HG03520 (cell line): Measurements from ENCODE around the gene NPSR1.

Source experiments
- ATAC-seq: cut with Tn5 transposase; IDR thresholded peaks from one replicate; pipeline ENCODE4 v1.9.1; 2021; ENCODE audit warnings: mild to moderate bottlenecking, moderate library complexity; ENCODE audit not compliant: unreplicated experiment

Gene NPSR1

DNA sequence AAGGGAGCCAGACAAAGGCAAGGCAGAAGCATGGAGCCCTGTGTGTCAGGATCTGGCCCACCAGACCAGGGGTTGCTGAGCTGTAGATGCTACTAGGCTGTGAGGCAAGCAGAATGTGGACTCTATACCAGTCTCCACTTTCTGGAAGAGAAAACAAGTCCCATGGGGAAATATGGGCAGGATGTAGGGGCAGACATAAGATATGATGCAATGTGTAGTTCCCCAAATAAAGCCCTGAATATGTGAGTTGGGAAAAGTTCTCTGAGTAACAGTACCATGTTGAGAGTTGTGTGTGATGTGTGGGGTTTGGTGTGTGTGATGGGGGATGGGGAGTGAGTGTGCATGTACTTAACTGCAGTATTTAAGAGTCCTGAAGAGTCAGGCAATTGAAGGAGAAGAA is 62.3 kb downstream of the NPSR1 start:
- no peak for ATAC-seq

DNA sequence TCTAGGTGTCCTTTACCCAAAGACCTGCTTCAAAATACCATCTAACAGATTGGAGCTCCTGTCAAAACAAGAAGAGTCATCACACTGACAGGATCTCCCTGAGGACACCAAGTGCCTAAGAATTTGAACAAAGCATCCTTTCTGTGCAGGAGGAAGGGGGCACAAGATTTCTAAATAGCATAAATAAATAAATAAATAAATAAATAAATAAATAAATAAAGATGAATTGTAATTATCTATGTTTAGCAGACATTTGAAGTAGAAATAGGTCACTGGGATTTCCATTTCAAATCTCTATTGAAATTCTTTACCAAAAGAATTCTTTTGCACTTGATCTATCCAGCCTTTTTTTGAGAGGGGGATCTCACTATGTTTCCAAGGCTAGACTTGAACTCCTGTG is 65.3 kb downstream of the NPSR1 start:
- ATAC-seq = no peak

DNA sequence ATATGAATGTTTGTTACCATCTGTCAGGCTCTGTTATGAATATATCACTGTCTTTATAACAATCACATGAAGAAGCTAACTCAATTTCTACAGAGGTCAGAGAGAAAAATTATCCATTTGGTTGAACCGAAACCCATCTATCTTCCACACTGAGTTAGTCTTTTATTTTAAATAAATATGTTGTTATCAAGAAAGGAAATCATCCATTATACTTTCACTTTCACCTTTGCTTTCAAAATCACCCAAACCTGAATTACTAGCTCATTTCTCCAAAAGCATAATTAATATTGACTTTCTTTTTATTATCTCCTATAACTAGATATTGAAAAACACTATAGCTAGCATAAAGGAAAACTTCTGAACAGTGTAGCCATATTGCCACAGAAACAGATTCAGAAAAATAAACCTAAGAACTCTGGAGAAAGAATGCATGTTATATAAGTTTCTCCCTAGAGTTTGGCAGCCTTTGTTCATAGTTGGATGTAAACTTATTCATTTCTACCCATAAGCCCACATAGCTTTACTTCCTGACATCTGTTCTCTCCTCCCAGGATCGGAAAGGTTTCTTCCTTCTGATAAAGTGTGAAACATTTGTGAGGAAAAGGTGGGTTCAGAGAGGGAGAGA is 66.0 kb downstream of the NPSR1 start:
- ATAC-seq = no peak

DNA sequence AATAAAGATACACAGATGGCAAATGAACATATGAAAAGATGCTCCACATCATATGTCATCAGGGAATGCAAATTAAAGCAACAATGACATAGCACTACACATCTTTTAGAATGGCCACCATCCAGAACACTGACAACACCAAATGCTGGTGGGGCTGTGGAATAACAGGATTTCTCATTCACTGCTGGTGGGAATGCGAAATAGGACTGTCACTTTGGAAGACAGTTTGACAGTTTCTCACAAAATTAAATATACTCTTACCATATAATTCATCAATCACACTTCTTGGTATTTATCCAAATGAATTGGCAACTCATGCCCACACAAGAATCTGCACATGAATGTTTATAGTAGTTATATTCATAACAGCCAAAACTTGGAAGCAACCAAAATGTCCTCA is 68.2 kb downstream of the NPSR1 start:
- ATAC-seq = no peak

DNA sequence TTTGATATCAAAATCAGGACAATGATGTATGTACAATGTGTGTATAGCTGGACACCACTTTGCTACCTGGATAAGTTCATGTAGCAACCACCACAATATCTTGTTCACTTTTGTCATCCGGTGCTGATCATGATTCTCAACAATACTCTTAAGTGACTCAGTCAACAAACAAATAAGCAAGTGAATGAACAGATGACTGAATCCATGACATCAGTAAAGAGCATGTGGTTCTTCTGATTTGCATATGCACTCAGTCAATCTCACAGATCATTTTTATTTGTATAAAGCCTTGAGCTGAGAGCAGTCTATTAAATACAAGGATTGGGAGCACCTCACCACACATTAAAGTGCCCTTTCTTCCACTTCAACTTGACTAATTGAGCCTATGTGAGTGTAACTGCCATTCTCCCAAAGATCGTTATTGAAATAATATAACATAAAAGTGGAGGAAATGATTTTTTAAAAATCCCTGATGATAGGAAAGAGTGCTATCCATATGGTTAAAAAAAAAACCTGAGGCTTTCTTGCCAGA is 69.5 kb downstream of the NPSR1 start:
- ATAC-seq = no peak

DNA sequence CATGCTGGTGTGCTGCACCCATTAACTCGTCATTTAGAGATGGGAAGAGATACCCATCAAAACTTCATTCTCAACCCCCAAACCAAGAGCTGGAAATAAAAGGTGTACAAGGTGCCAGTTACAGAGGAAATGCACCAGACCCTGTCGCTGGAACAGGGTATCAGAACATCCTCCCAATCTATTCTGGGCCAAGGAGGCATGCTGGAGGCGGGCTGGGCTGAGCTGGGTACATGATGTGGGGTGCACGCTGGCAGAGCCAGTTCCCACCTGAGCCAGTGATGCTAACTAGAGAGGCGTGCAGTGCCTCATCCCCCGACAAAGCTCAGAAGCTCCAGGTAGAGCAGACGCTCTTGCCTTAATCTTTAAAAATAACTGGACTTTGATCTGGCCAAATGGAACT is 70.1 kb downstream of the NPSR1 start:
- no peak for ATAC-seq

DNA sequence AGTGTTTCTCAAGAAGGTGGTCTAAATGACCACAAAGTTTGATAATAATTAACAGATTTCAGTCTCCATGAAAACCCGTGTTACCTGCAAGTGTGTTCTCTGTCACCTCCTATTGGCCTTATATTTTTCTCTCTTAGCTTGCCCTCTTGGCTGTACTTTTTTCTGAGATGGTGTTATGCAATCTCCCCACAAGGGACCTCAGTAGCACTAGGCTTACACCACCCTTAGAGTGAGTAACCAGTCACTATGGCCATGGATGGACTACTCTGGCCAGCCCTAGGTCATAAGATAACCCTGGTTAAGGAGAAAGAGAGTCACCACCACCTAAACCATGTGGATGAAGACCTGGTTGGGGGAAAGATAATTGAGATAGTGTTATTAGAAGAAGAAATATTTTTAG is 76.8 kb downstream of the NPSR1 start:
- ATAC-seq = no peak

DNA sequence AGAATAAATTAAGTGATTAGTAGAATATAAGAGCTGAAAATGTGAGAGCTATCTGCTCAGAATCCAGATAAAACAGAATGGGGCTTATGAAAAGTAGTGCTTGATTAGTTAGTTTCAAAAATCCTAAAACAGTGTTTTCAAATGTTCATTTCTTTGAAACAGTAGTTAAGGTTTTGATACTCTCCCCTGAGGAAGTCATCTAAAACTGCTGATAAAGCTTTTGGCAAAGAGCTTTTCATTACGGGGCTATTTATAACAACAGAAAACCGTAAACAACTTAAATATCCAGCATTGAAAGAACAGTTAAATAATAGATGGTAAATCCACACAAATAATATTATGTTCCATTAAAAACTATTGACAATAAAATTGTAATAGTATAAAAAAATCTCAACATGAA is 77.5 kb downstream of the NPSR1 start:
- no peak for ATAC-seq

DNA sequence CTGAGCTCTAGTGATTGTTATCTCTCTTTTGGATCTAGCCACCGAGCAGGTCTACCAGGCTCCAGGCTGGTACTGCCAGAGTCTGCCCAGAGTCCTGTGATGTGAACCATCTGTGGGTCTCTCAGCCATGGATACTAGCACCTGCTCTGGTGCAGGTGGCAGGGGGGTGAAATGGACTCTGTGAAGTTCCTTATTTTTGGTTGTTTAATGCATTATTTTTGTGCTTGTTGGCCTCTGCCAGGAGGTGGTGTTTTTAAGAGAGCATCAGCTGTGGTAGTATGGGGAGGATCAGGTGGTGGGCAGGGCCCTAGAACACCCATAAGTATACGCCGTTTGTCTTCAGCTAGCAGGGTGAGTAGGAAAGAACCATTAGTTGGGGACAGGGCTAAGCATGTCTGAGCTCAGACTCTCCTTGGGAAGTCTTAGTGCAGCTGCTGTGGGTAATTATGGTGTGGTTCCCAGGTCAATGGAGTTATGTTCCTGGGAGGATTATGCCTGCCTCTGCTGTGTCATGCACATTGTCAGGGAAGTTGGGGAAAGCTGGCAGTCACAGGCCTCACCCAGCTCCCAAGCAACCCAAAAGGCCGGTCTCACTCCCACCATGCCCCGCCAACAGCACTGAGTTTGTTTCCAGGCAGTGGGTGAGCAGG is 81.8 kb downstream of the NPSR1 start:
- ATAC-seq = no peak

DNA sequence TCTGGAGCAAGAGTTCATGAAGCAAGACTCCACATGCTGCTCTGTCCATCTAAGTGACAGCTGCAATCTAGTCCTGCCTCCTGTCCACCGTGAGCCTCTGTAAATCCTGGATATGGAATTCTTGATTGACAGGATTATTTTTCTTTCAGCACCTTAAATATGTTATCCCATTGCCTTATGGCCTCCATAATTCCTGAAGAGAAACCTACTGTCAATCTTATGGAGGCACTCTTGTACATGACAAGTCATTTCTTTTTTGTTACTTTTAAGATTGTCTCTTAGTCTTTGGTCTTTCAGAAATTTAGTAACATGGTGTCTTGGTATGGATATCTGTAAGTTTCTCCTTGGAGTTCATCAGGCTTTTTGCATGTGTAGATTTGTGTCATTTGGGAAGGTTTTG is 82.8 kb downstream of the NPSR1 start:
- no peak for ATAC-seq

DNA sequence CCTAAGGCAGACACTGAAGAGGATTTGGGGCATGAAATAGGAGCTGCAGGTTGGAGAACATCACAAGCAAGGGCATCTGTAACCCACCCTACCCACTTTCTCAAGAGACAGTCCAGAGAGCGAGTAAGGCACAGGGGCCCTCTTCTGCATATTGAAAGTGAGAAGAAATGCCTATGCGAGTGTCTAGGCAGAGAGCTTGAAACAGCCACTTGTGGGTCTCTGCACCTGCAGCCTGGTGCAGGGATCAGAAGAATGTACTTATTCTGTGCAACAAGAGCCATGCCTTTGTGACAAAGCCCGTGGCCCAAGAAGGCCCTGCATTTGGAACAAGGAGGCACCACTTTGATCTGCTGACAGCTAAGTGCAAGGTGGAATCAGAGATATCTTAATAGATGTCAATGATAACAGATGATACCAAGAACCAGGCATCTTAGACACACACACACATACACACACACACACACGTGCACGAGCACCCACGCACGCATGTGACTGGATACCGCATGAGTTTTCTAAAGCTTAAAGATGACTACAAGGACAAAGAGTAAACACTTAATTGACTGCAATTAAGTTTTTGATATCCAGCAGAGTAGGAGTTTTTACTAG is 89.3 kb downstream of the NPSR1 start:
- no peak for ATAC-seq

DNA sequence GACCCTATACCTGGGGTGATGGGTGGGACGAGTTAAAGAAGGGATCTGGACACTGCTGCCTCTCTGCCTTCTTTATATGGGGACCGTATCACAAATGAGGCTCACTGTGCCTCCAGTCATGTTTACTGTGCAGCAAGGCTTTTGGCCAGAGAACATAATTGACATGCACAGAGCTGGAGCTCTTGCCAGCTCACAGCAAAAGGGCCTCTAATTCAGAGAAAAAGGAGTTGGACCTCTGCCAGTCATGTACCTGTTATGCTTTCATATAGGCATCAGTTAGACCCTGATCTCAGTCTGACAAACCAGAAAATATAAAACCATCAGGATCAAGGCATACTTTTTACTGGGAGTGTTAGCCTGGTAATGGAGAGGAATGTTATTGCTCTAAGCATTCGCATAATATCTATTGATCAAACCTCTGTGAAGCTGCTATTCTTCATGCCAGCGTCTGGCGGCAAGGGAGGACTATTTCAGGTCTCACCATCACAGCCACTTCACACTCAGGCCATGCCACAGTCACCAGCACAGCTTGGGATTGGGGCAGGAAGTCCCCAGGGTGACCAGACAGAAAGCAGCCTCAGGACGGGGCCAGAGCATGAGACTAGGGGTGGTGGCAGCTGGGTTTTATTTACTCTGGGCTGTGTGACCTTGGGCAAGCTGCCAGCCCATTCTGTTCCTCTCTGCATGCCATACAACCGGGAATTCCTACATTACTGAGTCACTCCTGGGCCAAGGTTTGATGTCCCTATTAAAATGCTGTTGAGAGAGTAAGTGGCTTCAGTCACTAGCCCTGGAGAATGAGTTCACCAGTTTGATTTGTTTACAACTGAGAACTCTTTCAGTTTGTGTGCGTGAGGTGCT is 90.1 kb downstream of the NPSR1 start:
- no peak for ATAC-seq

DNA sequence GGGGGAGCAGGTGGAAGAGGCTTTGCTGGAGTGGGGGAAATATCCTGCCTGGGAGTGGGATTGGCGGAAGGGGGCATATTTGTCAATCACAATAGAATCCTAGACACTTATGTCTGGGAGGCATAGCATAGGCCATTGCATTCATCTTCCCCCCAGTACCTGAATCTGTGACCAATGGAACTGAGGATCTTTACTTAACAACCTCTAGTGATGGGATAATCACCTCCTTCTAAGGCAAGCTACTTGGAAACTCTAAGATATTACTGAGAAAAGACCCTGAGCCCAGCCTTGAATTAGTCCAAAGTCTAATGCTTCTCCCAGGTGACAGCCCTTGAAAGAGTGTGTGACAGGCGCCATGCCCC is 90.7 kb downstream of the NPSR1 start:
- ATAC-seq = no peak

DNA sequence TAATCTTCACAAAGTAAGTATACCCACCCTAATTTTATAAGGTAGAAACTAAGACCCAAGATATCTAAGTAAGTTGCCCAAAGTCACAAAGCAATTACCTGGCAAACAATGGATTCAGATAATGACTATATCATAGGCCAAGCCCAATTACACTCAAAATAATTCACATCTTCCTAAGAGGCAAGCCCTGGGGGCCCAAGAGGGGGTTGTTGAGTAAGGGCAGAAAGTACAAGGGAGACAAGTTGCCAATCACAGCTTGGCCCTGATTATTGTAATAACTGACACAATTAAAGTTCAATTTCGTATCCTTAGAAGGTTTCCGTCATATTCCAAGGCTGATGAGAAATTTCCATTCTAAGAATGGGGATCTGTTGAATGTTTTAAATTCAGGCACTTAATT is 91.4 kb downstream of the NPSR1 start:
- ATAC-seq = no peak

DNA sequence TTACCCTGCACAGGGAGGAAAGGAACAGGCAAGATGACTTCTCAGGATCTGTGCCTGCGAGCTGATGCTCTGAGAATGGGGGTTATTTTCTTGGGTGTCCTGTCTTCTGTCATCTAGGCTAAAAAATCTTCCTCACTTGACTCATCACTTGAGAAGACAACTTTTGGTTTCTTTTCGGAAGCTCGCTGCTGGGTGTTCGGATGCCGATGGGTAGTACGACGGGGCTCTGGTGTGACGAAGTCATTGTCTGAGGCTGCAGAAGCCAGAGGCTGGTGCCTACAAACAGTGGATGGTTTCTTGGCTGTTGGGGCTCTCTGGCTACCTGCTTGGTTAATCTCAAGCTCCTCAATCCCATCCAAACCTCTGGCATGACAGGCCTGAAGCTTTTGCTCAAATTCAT is 92.2 kb downstream of the NPSR1 start:
- ATAC-seq = no peak

DNA sequence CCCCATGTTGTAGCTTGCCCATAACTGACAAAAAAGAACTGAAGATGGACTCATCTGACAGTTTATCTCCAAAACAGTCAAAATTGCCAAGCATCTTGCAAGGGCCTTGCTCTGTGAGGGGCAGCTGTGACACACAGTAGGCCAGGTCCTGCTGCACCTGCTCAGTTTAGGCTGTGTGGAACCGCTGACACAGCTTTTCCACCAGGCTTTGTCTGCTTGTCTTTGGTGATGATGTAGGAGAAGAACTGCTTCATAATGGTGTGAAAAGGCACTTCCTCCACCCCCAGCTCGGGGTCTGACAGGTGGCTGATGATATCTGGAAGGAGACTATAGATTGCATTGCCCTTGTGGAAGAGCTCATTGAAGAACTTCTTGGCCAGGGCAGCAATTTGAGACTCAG is 92.6 kb downstream of the NPSR1 start:
- ATAC-seq = no peak

DNA sequence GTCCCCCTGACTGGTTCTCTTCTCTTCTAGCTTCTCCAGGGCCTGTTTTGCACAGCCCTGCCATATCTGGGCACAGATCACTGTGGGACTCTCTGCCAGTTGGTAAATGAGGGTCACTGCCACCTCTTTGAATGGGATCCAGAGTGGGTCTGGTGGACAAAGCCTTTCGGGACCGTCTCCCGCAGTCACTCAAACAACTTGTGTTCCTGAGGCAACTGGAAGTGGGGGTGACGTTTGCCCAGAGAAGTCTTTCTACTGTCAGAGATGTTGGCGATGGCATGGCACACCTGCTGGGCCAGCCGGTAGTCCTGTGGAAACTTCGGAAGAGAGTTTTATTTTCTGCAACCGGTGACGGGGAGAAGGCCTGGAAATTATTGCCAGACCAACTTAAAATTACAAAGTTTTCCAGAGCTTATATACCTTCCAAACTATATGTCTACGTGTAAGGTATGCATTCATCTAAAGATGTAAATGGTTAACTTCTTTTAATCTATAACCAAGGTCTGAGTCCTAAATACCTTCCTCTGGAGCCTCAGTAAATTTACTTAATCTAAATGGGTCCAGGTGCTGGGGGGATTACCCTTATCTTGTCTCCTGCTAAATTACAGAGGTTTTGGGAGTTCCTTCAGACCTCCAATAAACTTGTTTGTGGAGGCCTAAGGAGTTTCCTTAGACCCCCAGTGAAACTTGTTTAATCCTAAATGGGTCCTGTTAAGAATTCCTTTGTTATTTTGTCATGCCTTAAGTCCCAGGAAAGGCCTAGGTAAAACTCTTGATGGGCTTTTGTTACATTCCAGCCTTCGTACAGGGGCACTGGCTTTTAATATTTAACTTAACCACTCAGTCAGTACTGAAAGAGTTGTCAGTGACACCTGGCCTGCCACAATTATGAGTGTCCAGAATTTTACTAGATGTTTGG is 94.0 kb downstream of the NPSR1 start:
- ATAC-seq = no peak

DNA sequence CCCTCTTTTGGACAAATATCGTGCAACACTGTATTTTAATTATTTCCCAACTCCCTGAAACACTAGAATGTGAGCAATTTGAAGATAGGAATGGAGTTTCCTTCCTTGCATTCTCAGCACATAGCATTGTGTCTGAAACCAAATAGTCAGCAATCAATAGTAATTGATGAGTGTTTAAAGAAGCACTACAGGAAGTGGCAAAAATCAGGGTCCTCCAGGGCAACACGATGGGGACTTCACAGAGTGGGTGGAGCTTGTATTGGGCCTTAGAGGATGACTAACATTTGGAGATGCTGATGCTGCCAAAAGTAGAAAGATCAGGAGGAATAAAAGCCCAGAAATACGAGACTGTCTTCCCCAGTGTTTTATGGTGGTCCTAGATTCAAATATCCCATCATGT is 94.9 kb downstream of the NPSR1 start:
- no peak for ATAC-seq

DNA sequence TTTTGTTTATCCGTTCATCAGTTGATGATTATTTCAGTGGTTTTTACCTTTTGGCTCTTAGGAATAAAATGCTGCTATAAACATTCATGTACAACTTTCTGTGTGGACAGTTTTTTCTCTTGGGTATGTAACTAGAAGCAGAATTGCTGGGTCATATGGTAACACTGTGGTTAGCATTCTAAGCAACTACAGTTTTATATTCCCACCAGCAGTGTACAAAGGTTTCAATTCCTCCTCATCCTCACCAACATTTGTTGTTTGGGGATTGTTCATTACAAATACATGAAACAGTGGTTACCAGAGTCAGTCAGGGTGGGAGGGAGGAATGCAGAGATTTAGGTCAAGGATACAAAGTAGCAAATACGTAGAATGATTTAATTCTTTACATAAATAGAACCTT is 97.0 kb downstream of the NPSR1 start:
- no peak for ATAC-seq

DNA sequence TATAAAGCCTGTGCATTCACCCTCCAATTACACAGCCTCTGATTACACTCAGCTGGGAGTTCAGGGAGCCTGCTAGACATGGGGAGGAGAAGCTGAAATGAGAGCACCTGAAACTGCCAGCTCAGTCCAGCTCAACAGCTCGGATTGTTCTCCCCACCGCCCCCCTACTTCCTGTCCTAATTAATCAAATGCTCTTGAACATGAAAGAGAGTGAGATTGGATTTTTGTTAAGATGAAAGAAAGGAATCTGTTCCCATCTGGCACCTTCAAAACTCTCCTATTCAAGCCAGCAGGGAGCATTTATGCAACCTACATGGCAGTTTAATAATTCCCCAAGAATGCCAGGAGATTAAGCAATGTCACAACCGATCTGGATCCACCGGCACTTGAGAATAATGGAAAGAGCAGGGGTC is 98.0 kb downstream of the NPSR1 start:
- no peak for ATAC-seq

DNA sequence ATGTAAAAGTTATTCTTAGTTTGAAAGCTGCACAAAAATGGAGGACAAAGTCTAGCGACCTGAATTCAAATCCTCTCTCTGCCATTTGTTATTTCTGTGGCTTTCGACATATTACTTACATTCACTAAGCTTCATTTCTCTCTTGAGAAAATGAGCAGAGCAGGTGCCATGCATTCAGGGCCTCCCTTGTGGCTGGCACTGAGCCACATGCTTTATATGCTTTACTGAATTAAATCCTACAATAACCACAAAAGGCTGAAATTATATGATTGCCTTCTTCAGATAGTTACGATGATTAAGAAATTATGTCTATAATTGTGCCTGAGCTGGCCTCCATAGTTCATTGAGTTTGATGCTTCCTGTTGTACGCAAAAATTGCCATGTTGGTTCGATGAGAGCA is 98.7 kb downstream of the NPSR1 start:
- no peak for ATAC-seq
